NCI-H1436 treated with DMSO at 0.1 percent for 48 hours (cell line): Measurements from ENCODE around the gene MDM4.
A peak's percentile ranks its signal among the peaks of the same experiment; 100 is the strongest.
"Not testable (repeated sequence)": the region's sequence is repeated elsewhere in the genome, so short reads cannot be mapped to it uniquely, and the experiment has no call there.

Experiments
- DNase-seq: peaks from one replicate; lab custom pipeline; 2025; lab: John Stamatoyannopoulos, UW

The MDM4 gene

GRCh38 chr1:204516180-204516879, at the start of gene MDM4:
MDM4 (plus strand) TSS chr1:204516406; CDS start chr1:204525519, 9,113 bp downstream.
- peak; percentile 94 for DNase-seq

GRCh38 chr1:204466416-204467405, 49.5 kb upstream of the MDM4 start:
- no peak for DNase-seq

GRCh38 chr1:204468206-204468605, 48.0 kb upstream of the MDM4 start:
- no peak for DNase-seq

GRCh38 chr1:204468766-204469302, 47.4 kb upstream of the MDM4 start:
- DNase-seq: no peak

GRCh38 chr1:204469304-204469703, 46.9 kb upstream of the MDM4 start:
- DNase-seq: no peak

- DNase-seq: no peak
Observed at GRCh38 chr1:204471687-204472086, 44.5 kb upstream of the MDM4 start.

- no peak for DNase-seq
Observed at GRCh38 chr1:204472660-204473059, 43.5 kb upstream of the MDM4 start.

GRCh38 chr1:204473400-204473965, 42.7 kb upstream of the MDM4 start:
- no peak for DNase-seq

- no peak for DNase-seq
Observed at GRCh38 chr1:204475656-204476432, 40.4 kb upstream of the MDM4 start.

GRCh38 chr1:204476563-204476962, 39.6 kb upstream of the MDM4 start:
- DNase-seq: no peak

GRCh38 chr1:204477036-204477740, 39.0 kb upstream of the MDM4 start:
- no peak for DNase-seq

GRCh38 chr1:204478172-204478899, 37.9 kb upstream of the MDM4 start:
- no peak for DNase-seq

- no peak for DNase-seq
Observed at GRCh38 chr1:204478921-204479320, 37.3 kb upstream of the MDM4 start.

GRCh38 chr1:204479387-204480136, 36.6 kb upstream of the MDM4 start:
- DNase-seq: no peak

GRCh38 chr1:204480515-204480914, 35.7 kb upstream of the MDM4 start:
- DNase-seq: no peak

- DNase-seq: no peak
Observed at GRCh38 chr1:204483791-204484190, 32.4 kb upstream of the MDM4 start.

GRCh38 chr1:204486513-204487255, 29.5 kb upstream of the MDM4 start:
- DNase-seq: not testable (repeated sequence)

- no peak for DNase-seq
Observed at GRCh38 chr1:204487256-204487615, 29.0 kb upstream of the MDM4 start.

GRCh38 chr1:204491655-204492054, 24.6 kb upstream of the MDM4 start:
- no peak for DNase-seq
